H1 (cell line): ENCODE measurements around the gene CCDC83. TPM values are rescaled to one million over a fixed set of nuclear protein-coding genes. Genes with fewer than 3 reads are reported as not detected.

Experiments used
- BRCA1 ChIP-seq: IDR thresholded peaks from 2 replicates; pipeline ENCODE4 v1.6.1; 2012; ENCODE audit warnings: low read depth, low read length, improper control_type of control experiment
- CHD2 ChIP-seq: IDR thresholded peaks from 2 replicates; pipeline ENCODE4 v1.6.1; 2012; ENCODE audit warnings: low read length, improper control_type of control experiment
- CHD7 ChIP-seq: fragments of 300-600 bp; sonication (generic); IDR thresholded peaks from 2 replicates; pipeline ENCODE4 v1.7.1; 2012; ENCODE audit warnings: low read length, moderate library complexity, mild to moderate bottlenecking, inconsistent platforms; ENCODE audit not compliant: insufficient replicate concordance
- FOSL1 ChIP-seq: IDR thresholded peaks from 2 replicates; pipeline ENCODE4 v1.6.1; 2011; ENCODE audit warnings: mild to moderate bottlenecking, low read depth, low read length, moderate library complexity; ENCODE audit not compliant: insufficient read depth
- NRF1 ChIP-seq: IDR thresholded peaks from 2 replicates; pipeline ENCODE4 v1.6.1; 2011; ENCODE audit warnings: mild to moderate bottlenecking, low read depth, low read length, improper control_type of control experiment
- RAD21 ChIP-seq, 2 experiments: IDR thresholded peaks in 1 of 2; conservative IDR thresholded peaks in 1 of 2; 2 replicates each; pipeline ENCODE4 v1.6.1; 2011; ENCODE audit warnings: low read depth in 2 of 2, low read length in 2 of 2, improper control_type of control experiment in 1 of 2, inconsistent platforms in 1 of 2, mild to moderate bottlenecking in 1 of 2, moderate library complexity in 1 of 2
- SAP30 ChIP-seq: fragments of 300-600 bp; sonication (generic); IDR thresholded peaks from 2 replicates; pipeline ENCODE4 v1.7.1; 2012; ENCODE audit warnings: low read length, moderate library complexity, mild to moderate bottlenecking, inconsistent platforms; ENCODE audit not compliant: insufficient read depth, insufficient replicate concordance
- SIRT6 ChIP-seq: IDR thresholded peaks from one replicate; pipeline ENCODE4 v1.7.1; 2012; ENCODE audit warnings: low read length, inconsistent platforms
- SP4 ChIP-seq: IDR thresholded peaks from 2 replicates; pipeline ENCODE4 v1.6.1; 2012; ENCODE audit warnings: low read length, inconsistent platforms
- polyA plus RNA-seq, 7 experiments: library from polyadenylated mRNA; depleted of rRNA in 3 of 7; stranded (reverse) in 5 of 7; unstranded in 2 of 7; fragments of >200 nt in 5 of 7; fragments of 200-250 nt in 2 of 7; gene quantifications; 1 replicate in 5 of 7; 2 replicates in 1 of 7; 4 replicates in 1 of 7; pipeline versions ENCODE4 v1.2.1 to v1.2.3, GENCODE V29; 2011 to 2013; ENCODE audit warnings: missing spikeins in 2 of 7, mixed read lengths in 2 of 7
- total RNA-seq: library from RNA; stranded (reverse); fragmentation: NEBNext Ultra II Directional; extraction: Animal tissue kit (Norgen Biotek cat#: 25700); gene quantifications from 2 replicates; pipeline ENCODE4 v1.2.1, GENCODE V29; 2021
- TF ChIP-seq, protein P1 (sequence below): IDR thresholded peaks from 2 replicates; pipeline ENCODE4 v1.6.1; 2012; ENCODE audit warnings: inconsistent platforms

Gene CCDC83
- total and polyA plus RNA-seq, 2 of the 8 experiments (the other 6 are each of a cell fraction or from before 2014, with no cell fraction given): not detected

DNA sequence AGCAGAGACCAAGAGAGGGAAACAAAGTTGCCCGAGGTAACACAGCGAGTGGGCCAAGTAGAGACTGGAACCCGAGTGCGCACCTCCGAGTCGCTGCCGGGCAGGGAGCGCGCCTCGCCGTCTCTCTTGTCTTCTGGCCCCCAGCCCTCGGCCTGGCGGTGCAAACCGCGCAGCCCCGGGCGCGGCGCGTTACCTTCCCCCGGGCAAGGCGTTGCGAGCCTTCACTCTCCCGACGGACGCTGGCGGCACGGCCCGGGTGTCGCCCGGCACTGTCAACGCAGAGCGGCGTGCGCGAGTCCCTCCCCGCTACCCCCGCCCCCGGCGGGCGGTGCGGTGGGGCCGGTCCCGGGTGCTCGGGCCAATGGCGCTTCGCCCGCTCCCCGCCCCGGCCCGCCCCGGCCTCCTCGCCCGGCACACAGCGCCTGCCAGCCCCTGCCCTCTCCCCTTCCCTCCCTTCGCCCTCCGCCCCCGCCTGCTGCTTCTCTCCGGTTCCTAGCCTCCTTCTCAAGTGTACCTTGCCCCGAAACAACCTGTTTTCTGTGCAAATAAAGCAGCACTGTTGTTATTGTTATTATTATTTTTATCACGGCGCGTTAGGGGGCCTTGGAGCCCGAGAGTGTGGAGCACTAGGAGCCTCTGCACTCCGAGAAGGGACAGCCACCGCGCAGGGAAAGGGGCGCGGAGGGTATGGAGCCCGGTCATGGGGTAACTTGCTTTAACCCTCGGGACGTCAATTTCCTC lies 44.1 kb upstream of the CCDC83 start, which contains the start of gene SYTL2 (continued):
- no peak for TF ChIP-seq SIRT6
- no peak for TF ChIP-seq FOSL1
- TF ChIP-seq, protein P1, sequence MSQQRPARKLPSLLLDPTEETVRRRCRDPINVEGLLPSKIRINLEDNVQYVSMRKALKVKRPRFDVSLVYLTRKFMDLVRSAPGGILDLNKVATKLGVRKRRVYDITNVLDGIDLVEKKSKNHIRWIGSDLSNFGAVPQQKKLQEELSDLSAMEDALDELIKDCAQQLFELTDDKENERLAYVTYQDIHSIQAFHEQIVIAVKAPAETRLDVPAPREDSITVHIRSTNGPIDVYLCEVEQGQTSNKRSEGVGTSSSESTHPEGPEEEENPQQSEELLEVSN: peak; percentile 81
- TF ChIP-seq SAP30: no peak
- no peak for TF ChIP-seq BRCA1
- TF ChIP-seq SP4: no peak
- no peak for TF ChIP-seq CHD2
- no peak for TF ChIP-seq CHD7
- TF ChIP-seq NRF1: no peak
- no peak for TF ChIP-seq RAD21 (IDR thresholded peaks at IDR 0.05 in 1 of 2, conservative IDR thresholded peaks at IDR 0.05 in 1 of 2; ENCODE audit: low read depth in 2 of 2, low read length in 2 of 2)
